Neural cell (in vitro differentiated cells): ENCODE measurements around the gene ANKS3.

Experiments used
- EP300 ChIP-seq: fragments of 450-650 bp; conservative IDR thresholded peaks from 2 replicates; pipeline ENCODE4 v1.6.1; 2014; ENCODE audit warnings: antibody characterized with exemption, mild to moderate bottlenecking, moderate library complexity; ENCODE audit not compliant: poor library complexity, severe bottlenecking
- MXI1 ChIP-seq: fragments of 450-650 bp; conservative IDR thresholded peaks from 2 replicates; pipeline ENCODE4 v1.6.1; 2014; ENCODE audit warnings: antibody characterized with exemption, mild to moderate bottlenecking; ENCODE audit not compliant: poor library complexity, severe bottlenecking
- REST ChIP-seq: IDR thresholded peaks from 2 replicates; pipeline ENCODE4 v1.6.1; 2012; ENCODE audit warnings: borderline replicate concordance
- TAF1 ChIP-seq: IDR thresholded peaks from 2 replicates; pipeline ENCODE4 v1.6.1; 2012; ENCODE audit warnings: low read depth
- TF ChIP-seq, protein P1 (sequence below): fragments of 450-650 bp; IDR thresholded peaks from 2 replicates; pipeline ENCODE4 v1.5.1; 2014; ENCODE audit warnings: antibody characterized with exemption, mild to moderate bottlenecking, moderate library complexity; ENCODE audit not compliant: poor library complexity, severe bottlenecking

DNA sequence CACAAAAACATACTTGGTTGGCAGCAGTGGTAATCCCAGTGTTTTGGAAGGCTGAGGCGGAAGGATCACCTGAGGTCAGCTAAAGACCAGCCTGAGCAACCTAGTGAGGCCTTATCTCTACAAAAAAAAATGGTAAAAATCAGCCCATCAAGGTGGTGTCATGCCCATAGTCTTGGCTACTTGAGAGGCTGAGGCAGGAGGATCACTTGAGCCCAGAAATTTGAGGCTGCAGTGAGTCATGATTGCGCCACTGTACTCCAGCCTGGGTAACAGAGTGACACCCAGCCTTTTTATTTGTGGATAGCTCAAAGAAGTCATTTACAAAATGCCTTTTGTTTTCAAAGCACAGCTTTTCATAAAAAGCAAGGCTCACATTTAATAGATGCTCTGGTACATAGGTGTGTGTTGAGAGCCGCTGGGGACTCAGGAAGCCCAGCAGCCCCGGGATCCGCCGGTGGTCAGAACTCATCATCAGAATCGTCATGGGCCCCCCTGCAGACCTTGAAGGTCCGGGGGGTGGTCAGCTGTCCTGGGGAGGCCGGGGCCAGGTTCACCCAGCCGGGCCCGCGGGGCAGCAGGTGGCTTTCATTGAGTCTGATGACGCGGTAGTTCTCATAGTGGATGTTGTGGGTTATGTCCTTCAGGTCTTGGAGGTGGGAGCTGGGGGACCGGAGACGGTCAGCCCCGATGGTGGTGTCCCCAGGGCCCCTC lies 43.4 kb upstream of the ANKS3 start:
- TF ChIP-seq MXI1: no peak
- TF ChIP-seq, protein P1, sequence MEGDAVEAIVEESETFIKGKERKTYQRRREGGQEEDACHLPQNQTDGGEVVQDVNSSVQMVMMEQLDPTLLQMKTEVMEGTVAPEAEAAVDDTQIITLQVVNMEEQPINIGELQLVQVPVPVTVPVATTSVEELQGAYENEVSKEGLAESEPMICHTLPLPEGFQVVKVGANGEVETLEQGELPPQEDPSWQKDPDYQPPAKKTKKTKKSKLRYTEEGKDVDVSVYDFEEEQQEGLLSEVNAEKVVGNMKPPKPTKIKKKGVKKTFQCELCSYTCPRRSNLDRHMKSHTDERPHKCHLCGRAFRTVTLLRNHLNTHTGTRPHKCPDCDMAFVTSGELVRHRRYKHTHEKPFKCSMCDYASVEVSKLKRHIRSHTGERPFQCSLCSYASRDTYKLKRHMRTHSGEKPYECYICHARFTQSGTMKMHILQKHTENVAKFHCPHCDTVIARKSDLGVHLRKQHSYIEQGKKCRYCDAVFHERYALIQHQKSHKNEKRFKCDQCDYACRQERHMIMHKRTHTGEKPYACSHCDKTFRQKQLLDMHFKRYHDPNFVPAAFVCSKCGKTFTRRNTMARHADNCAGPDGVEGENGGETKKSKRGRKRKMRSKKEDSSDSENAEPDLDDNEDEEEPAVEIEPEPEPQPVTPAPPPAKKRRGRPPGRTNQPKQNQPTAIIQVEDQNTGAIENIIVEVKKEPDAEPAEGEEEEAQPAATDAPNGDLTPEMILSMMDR: no peak
- no peak for TF ChIP-seq REST
- TF ChIP-seq EP300: no peak
- TF ChIP-seq TAF1: no peak
